HepG2 (cell line): ENCODE results near the gene SNPH. TPM values are rescaled to one million over a fixed set of nuclear protein-coding genes. Genes with fewer than 3 reads are reported as not detected.

Experiments used
- ATAC-seq: fragments of 200-7000 bp; cut with Tn5 transposase; 3 replicates; pipeline ENCODE4 v1.9.1; 2020; ENCODE audit warnings: mild to moderate bottlenecking, moderate library complexity
- BruUV-seq: library from RNA; stranded (reverse); fragments of 400-500 nt; replicated peaks from 2 replicates; lab custom pipeline; 2021; lab: Mats Ljungman, UMichigan
- CTCF ChIA-PET: fragments of 300-600 bp; formaldehyde crosslinking; extraction: SDS; loops from one replicate; lab custom pipeline; 2021; ENCODE audit warnings: low total read pairs, inconsistent platforms, low intra/inter-chr PET ratio; lab: Yijun Ruan, JAX
- POLR2A ChIA-PET: fragments of 350-600 bp; sonication (Branson Sonifier 250); formaldehyde crosslinking; loops from one replicate; lab custom pipeline; 2020; ENCODE audit warnings: antibody characterized with exemption, inconsistent platforms; lab: Yijun Ruan, JAX
- DNase-seq: peaks from one replicate; pipeline ENCODE4 v3.0.0-alpha.2; 2015; ENCODE audit warnings: low spot score
- FAIRE-seq: peaks from 3 replicates; lab custom pipeline; 2011; peaks lifted over from hg19 to GRCh38; lab: Jason Lieb, UNC
- H2AFZ ChIP-seq: one replicate; pipeline ENCODE4 v1.6.1; 2011; ENCODE audit warnings: low read length, inconsistent platforms
- H3K27ac ChIP-seq: fragments of 300-600 bp; 3 replicates; pipeline ENCODE4 v1.8.0; 2011; ENCODE audit warnings: mixed run types, mild to moderate bottlenecking, mixed read lengths, low read length, inconsistent platforms; ENCODE audit not compliant: insufficient read depth; ENCODE audit errors: extremely low read length
- H3K27me3 ChIP-seq, 2 experiments: fragments of 200-600 bp in 1 of 2; 2 replicates in 1 of 2; 3 replicates in 1 of 2; pipeline versions ENCODE4 v1.6.0 to v1.8.0; 2011; ENCODE audit warnings: low read length in 2 of 2, mild to moderate bottlenecking in 2 of 2, moderate library complexity in 2 of 2, inconsistent platforms in 1 of 2; ENCODE audit not compliant: insufficient read depth in 2 of 2, control insufficient read depth in 1 of 2
- H3K36me3 ChIP-seq, 2 experiments: fragments of 200-600 bp in 1 of 2; replicated peaks in 1 of 2; 2 replicates in 1 of 2; 3 replicates in 1 of 2; pipeline versions ENCODE4 v1.5.1 to v1.8.0; 2011; ENCODE audit warnings: low read length in 2 of 2, inconsistent platforms in 1 of 2; ENCODE audit not compliant: insufficient read depth in 2 of 2, control insufficient read depth in 1 of 2
- H3K4me1 ChIP-seq: 2 replicates; pipeline ENCODE4 v1.5.1; 2012; ENCODE audit warnings: low read length, inconsistent platforms; ENCODE audit not compliant: insufficient read depth
- H3K4me2 ChIP-seq: 2 replicates; pipeline ENCODE4 v1.6.0; 2011; ENCODE audit warnings: low read depth, low read length, inconsistent platforms
- H3K4me3 ChIP-seq, 3 experiments: fragments of 200-600 bp in 1 of 3; sonication (generic), shearing (Covaris generic) in 1 of 3; replicated peaks in 1 of 3; 2 replicates each; pipeline ENCODE4 v1.5.1; 2011 to 2016; ENCODE audit warnings: low read length in 3 of 3, inconsistent platforms in 2 of 3, low read depth in 2 of 3, mild to moderate bottlenecking in 2 of 3, control low read depth in 1 of 3, mixed read lengths in 1 of 3; ENCODE audit not compliant: insufficient read depth in 1 of 3
- H3K79me2 ChIP-seq: one replicate; pipeline ENCODE4 v1.6.1; 2011; ENCODE audit warnings: low read length, inconsistent platforms; ENCODE audit not compliant: insufficient read depth
- H3K9ac ChIP-seq: 2 replicates; pipeline ENCODE4 v1.6.0; 2011; ENCODE audit warnings: mild to moderate bottlenecking, low read depth, low read length, inconsistent platforms; ENCODE audit not compliant: insufficient read depth
- H3K9me3 ChIP-seq: 2 replicates; pipeline ENCODE4 v1.5.1; 2012; ENCODE audit warnings: mild to moderate bottlenecking, low read length
- H4K20me1 ChIP-seq: 2 replicates; pipeline ENCODE4 v1.6.0; 2011; ENCODE audit warnings: inconsistent platforms, mild to moderate bottlenecking, low read length, moderate library complexity; ENCODE audit not compliant: insufficient read depth
- FOSL2 ChIP-seq: sonication (generic); formaldehyde crosslinking; IDR thresholded peaks from 2 replicates; pipeline ENCODE4 v1.4.0; 2020; ENCODE audit warnings: missing genetic modification reagents
- KDM5B ChIP-seq: sonication (generic); formaldehyde crosslinking; IDR thresholded peaks from 2 replicates; pipeline ENCODE4 v1.4.0; 2020; ENCODE audit warnings: missing genetic modification reagents, mild to moderate bottlenecking, borderline replicate concordance
- MEF2D ChIP-seq: sonication (generic); formaldehyde crosslinking; IDR thresholded peaks from 2 replicates; pipeline ENCODE4 v1.5.1; 2020; ENCODE audit warnings: mild to moderate bottlenecking, missing genetic modification reagents
- SAFB2 ChIP-seq: sonication (generic); formaldehyde crosslinking; IDR thresholded peaks from 2 replicates; pipeline ENCODE4 v1.5.1; 2020; ENCODE audit warnings: missing genetic modification reagents, low read depth, mild to moderate bottlenecking, borderline replicate concordance
- SIX4 ChIP-seq: sonication (generic); formaldehyde crosslinking; IDR thresholded peaks from 2 replicates; pipeline ENCODE4 v1.4.0; 2020; ENCODE audit warnings: missing genetic modification reagents
- ZNF510 ChIP-seq: sonication (generic); formaldehyde crosslinking; IDR thresholded peaks from 2 replicates; pipeline ENCODE4 v1.4.0; 2020; ENCODE audit warnings: low read depth, mild to moderate bottlenecking, missing genetic modification reagents
- ZNF572 ChIP-seq: sonication (generic); formaldehyde crosslinking; IDR thresholded peaks from 2 replicates; pipeline ENCODE4 v1.5.1; 2020; ENCODE audit warnings: mild to moderate bottlenecking, missing genetic modification reagents
- WGBS: methylation state at CpG from one replicate; pipeline ENCODE4 v1.1.6; 2017; ENCODE audit warnings: low lambda C conversion rate; 5-methylcytosine and 5-hydroxymethylcytosine counted together
- in situ Hi-C: cut with HindIII; loops from 2 replicates; pipeline ENCODE4 v1.10.0; 2017; ENCODE audit warnings: low pct_unique_long_range_greater_than_20kb; ENCODE audit not compliant: extremely low pct_ligation_motif_present
- intact Hi-C: fragments of 100-400 bp; cut with micrococcal nuclease; formaldehyde crosslinking; loops from one replicate; pipeline ENCODE4 v1.10.0; 2022; ENCODE audit not compliant: unreplicated experiment
- polyA plus RNA-seq, 8 experiments: library from polyadenylated mRNA; depleted of rRNA in 3 of 8; stranded (reverse) in 7 of 8; unstranded in 1 of 8; fragments of >200 nt; fragmentation: Illumina TruSeq in 4 of 8; extraction: Trizol in 4 of 8; gene quantifications; 2 replicates each; pipeline versions ENCODE4 v1.2.1 to v1.2.3, GENCODE V29; 2011 to 2016; ENCODE audit warnings: low read depth in 4 of 8, missing spikeins in 1 of 8, mixed read lengths in 1 of 8; ENCODE audit not compliant: insufficient read depth in 1 of 8
- total RNA-seq, 5 experiments: library from RNA; depleted of rRNA; stranded (reverse); fragments of >200 nt; fragmentation: Illumina TruSeq; extraction: Trizol; gene quantifications; 2 replicates each; pipeline ENCODE4 v1.2.3, GENCODE V29; 2016; ENCODE audit warnings: low read depth in 1 of 5
- TF ChIP-seq, protein P1 (sequence below): sonication (generic); formaldehyde crosslinking; IDR thresholded peaks from 2 replicates; pipeline ENCODE4 v1.5.1; 2020; ENCODE audit warnings: mild to moderate bottlenecking, missing genetic modification reagents
- TF ChIP-seq, protein P2 (sequence below): sonication (generic); formaldehyde crosslinking; IDR thresholded peaks from 2 replicates; pipeline ENCODE4 v1.4.0; 2020; ENCODE audit warnings: missing genetic modification reagents
- TF ChIP-seq, protein P3 (sequence below): sonication (generic); formaldehyde crosslinking; conservative IDR thresholded peaks from 2 replicates; pipeline ENCODE4 v1.4.0; 2020; ENCODE audit warnings: missing genetic modification reagents

The SNPH gene
- total and polyA plus RNA-seq, 2 of the 13 experiments (the other 11 are each of a cell fraction or from before 2014, with no cell fraction given) = 0.09 TPM; not detected in 1

DNA sequence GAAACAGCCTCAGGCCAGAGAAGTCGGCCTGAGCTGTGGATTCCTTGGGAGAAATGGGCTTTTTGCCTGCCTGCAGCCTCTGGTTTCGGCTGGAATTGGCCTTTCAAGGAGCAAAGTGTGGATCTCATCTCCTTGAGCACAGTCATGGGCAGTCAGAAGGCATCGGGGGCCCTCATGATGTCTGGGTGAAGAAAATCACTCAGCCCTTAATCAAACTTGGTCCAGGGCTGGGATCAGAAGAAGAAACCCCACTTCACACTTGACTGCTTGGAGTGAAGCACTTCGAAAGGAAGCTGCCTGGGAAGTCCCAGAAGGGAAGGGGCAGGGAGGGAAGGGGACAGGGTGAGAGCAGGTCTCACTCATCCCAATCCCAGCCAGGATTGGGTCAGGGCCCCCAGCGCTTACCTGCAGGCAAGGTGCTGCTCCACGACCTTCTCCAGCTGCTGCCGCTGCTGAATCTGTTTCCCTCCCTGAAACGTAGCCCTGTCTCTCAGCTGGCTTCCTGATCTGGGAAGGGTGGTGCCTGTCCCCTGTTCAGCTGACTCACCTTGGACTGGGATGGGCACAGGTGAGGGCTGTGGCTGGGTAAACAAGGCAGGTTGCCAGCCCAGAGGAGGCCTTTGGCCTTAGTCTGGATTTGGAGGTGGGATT, 62.7 kb downstream of the SNPH start, which contains the start of gene SDCBP2 (continued):
- TF ChIP-seq, protein P1, sequence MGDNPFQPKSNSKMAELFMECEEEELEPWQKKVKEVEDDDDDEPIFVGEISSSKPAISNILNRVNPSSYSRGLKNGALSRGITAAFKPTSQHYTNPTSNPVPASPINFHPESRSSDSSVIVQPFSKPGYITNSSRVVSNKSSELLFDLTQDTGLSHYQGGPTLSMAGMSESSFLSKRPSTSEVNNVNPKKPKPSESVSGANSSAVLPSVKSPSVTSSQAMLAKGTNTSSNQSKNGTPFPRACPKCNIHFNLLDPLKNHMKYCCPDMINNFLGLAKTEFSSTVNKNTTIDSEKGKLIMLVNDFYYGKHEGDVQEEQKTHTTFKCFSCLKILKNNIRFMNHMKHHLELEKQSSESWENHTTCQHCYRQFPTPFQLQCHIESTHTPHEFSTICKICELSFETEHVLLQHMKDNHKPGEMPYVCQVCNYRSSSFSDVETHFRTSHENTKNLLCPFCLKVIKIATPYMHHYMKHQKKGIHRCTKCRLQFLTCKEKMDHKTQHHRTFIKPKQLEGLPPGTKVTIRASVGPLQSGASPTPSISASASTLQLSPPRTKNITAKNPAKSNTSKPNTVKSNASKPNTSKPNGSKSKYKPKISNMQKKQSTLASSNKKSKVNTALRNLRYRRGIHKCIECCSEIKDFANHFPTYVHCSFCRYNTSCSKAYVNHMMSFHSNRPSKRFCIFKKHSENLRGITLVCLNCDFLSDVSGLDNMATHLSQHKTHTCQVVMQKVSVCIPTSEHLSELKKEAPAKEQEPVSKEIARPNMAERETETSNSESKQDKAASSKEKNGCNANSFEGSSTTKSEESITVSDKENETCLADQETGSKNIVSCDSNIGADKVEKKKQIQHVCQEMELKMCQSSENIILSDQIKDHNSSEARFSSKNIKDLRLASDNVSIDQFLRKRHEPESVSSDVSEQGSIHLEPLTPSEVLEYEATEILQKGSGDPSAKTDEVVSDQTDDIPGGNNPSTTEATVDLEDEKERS (CRISPR knock-in tag) = 0 out of 2 replicates have a peak, but pooled peaks have one; percentile 5
- no peak for TF ChIP-seq SIX4 (CRISPR knock-in tag)
- 0 out of 2 replicates have a peak, but pooled peaks have one; percentile 39 for TF ChIP-seq ZNF572 (CRISPR knock-in tag)
- peak; percentile 57; the same call in 1 of the 2 replicates for TF ChIP-seq FOSL2 (CRISPR knock-in tag)
- 0 out of 2 replicates have a peak, but pooled peaks have one; percentile 5 for TF ChIP-seq MEF2D (CRISPR knock-in tag)
- 0 out of 2 replicates have a peak, but pooled peaks have one; percentile 32 for TF ChIP-seq SAFB2

DNA sequence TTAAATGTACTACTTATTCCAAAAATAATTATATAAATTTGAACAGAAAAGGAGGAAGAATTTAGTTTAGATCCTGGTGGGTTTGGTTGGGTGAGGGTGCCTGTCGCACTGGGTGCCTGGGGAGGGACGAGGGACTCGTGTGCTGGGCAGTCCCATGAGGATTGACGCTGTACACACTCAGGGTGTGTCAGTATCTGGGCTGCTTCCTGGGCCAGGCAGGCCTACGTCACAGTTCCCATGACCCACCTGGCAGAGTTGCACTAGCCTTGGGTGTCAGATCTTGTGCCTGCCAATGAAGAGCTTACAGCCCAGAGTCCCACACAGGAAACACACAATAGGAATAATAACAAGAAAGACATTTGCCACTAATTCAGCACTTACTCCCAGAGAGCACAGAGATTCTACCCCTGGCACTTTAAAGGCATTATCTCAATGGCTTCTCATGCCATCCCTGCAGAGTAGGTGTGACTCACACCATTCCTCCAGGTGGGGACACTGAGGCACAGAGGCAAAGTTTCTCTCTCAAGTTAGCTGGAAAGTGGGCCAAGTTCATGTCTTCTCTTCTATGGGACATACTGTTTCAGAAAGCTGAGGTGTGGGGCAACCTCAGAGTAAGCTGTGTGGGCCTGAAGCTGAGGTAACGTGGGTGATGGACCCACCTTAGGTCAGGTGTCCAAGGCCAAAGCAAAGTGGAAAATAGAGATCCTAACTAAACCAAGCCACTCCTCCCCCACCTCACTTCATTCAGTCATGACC, 64.2 kb downstream of the SNPH start:
- CTCF ChIA-PET = no interaction called here
- TF ChIP-seq ZNF510 (CRISPR knock-in tag) (no peak), KDM5B (CRISPR knock-in tag) (no peak)
- TF ChIP-seq, protein P2, sequence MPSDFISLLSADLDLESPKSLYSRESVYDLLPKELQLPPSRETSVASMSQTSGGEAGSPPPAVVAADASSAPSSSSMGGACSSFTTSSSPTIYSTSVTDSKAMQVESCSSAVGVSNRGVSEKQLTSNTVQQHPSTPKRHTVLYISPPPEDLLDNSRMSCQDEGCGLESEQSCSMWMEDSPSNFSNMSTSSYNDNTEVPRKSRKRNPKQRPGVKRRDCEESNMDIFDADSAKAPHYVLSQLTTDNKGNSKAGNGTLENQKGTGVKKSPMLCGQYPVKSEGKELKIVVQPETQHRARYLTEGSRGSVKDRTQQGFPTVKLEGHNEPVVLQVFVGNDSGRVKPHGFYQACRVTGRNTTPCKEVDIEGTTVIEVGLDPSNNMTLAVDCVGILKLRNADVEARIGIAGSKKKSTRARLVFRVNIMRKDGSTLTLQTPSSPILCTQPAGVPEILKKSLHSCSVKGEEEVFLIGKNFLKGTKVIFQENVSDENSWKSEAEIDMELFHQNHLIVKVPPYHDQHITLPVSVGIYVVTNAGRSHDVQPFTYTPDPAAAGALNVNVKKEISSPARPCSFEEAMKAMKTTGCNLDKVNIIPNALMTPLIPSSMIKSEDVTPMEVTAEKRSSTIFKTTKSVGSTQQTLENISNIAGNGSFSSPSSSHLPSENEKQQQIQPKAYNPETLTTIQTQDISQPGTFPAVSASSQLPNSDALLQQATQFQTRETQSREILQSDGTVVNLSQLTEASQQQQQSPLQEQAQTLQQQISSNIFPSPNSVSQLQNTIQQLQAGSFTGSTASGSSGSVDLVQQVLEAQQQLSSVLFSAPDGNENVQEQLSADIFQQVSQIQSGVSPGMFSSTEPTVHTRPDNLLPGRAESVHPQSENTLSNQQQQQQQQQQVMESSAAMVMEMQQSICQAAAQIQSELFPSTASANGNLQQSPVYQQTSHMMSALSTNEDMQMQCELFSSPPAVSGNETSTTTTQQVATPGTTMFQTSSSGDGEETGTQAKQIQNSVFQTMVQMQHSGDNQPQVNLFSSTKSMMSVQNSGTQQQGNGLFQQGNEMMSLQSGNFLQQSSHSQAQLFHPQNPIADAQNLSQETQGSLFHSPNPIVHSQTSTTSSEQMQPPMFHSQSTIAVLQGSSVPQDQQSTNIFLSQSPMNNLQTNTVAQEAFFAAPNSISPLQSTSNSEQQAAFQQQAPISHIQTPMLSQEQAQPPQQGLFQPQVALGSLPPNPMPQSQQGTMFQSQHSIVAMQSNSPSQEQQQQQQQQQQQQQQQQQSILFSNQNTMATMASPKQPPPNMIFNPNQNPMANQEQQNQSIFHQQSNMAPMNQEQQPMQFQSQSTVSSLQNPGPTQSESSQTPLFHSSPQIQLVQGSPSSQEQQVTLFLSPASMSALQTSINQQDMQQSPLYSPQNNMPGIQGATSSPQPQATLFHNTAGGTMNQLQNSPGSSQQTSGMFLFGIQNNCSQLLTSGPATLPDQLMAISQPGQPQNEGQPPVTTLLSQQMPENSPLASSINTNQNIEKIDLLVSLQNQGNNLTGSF (CRISPR knock-in tag) = peak; percentile 45; the same call in 1 of the 2 replicates
- TF ChIP-seq, protein P3, sequence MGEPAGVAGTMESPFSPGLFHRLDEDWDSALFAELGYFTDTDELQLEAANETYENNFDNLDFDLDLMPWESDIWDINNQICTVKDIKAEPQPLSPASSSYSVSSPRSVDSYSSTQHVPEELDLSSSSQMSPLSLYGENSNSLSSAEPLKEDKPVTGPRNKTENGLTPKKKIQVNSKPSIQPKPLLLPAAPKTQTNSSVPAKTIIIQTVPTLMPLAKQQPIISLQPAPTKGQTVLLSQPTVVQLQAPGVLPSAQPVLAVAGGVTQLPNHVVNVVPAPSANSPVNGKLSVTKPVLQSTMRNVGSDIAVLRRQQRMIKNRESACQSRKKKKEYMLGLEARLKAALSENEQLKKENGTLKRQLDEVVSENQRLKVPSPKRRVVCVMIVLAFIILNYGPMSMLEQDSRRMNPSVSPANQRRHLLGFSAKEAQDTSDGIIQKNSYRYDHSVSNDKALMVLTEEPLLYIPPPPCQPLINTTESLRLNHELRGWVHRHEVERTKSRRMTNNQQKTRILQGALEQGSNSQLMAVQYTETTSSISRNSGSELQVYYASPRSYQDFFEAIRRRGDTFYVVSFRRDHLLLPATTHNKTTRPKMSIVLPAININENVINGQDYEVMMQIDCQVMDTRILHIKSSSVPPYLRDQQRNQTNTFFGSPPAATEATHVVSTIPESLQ = no peak

More for the DNA sequence above, 64.2 kb downstream of the SNPH start:
- intact Hi-C loops = no loop called here
- no peak for FAIRE-seq
- no peak overlapping the region for H3K4me2 ChIP-seq
- in situ Hi-C loops = no loop called here
- peaks cover 69% of the 10 kb centered on the region for H3K4me1 ChIP-seq
- peaks cover 50% of the 10 kb centered on the region for H3K79me2 ChIP-seq
- BruUV-seq = no TSS peak
- H3K27ac ChIP-seq = no peak overlapping the region
- H3K9me3 ChIP-seq = no peaks in the 10 kb centered on the region
- no peak for DNase-seq
- WGBS = 96% methylated on average over 6 of the region's 6 CpGs
- no peak for ATAC-seq
- POLR2A ChIA-PET = interaction anchor here (1.1 to 3.4 kb wide), 3 partner anchors 14 to 70 kb away, joined by 3 to 15 read pairs (median 3); partner anchors contain the start of gene FKBP1A
- H4K20me1 ChIP-seq = peaks cover 18% of the 10 kb centered on the region; the same call in 1 of the 2 replicates
- no peaks in the 10 kb centered on the region; a peak in 1 of 5 replicates for H3K27me3 ChIP-seq
- no peak overlapping the region for H3K9ac ChIP-seq
- H3K36me3 ChIP-seq = peaks cover 8 to 13% of the 10 kb centered on the region in 2 experiments; a peak in 3 of 5 replicates
- no peak overlapping the region for H3K4me3 ChIP-seq
- H2AFZ ChIP-seq = no peak overlapping the region
